HG02970 (cell line): ENCODE results near the gene SORCS2.

Source experiments
- ATAC-seq: cut with Tn5 transposase; IDR thresholded peaks from one replicate; pipeline ENCODE4 v1.9.1; 2021; ENCODE audit warnings: mild to moderate bottlenecking, moderate library complexity, moderate number of reproducible peaks; ENCODE audit not compliant: unreplicated experiment, low FRiP score

SORCS2 gene

DNA sequence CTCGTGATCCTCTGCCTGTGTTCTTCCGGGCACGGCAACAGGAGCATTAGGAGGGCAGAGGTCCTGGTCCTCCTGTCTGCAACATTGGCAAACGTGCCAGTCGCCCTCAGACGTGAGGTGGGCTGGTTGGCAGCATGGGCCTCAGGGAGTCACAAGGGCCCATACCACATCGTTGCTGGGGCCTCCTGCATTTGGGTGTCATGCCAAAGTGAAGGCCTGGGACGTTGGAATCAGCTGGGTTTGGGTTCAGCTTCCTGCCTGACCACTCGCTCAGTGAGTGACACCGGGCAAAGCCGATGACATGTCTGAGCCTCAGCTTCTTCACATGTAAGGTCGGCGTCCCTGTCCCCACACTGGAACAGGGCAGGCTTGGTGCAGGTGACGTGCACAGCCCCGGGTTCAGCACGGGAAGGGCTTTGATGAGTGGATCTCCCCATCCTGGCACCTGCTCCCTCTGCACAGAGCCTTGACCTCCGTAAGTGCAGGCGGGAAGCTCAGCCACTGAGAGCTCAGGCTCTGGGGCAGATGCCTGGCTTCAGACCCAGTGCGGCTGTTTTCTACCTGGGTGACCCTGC, 150.8 kb downstream of the SORCS2 start:
- no peak for ATAC-seq

- ATAC-seq, result no peak
Observed at GRCh38 chr4:7343950-7344349, 151.6 kb downstream of the SORCS2 start.

GRCh38 chr4:7344636-7345155, 152.4 kb downstream of the SORCS2 start:
- ATAC-seq, result no peak

DNA sequence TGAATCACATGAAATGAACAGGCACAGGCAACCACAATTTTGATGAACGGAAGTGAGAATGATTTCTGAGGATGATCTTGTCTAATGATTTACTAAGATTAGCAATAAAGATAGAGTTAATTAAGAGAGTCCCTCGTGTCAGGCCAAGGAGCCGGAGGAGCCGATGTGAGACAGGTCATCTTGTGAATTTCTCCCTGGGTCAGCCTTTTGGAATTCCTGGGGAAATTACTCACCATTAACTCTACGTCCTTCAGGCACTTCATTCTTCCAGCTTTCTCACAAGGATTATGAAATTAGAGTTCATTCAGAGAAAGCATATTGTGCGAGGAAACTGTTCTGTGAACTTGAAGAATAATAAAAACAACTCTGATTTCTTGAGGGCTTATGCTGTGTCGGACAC, 155.6 kb downstream of the SORCS2 start:
- no peak for ATAC-seq

DNA sequence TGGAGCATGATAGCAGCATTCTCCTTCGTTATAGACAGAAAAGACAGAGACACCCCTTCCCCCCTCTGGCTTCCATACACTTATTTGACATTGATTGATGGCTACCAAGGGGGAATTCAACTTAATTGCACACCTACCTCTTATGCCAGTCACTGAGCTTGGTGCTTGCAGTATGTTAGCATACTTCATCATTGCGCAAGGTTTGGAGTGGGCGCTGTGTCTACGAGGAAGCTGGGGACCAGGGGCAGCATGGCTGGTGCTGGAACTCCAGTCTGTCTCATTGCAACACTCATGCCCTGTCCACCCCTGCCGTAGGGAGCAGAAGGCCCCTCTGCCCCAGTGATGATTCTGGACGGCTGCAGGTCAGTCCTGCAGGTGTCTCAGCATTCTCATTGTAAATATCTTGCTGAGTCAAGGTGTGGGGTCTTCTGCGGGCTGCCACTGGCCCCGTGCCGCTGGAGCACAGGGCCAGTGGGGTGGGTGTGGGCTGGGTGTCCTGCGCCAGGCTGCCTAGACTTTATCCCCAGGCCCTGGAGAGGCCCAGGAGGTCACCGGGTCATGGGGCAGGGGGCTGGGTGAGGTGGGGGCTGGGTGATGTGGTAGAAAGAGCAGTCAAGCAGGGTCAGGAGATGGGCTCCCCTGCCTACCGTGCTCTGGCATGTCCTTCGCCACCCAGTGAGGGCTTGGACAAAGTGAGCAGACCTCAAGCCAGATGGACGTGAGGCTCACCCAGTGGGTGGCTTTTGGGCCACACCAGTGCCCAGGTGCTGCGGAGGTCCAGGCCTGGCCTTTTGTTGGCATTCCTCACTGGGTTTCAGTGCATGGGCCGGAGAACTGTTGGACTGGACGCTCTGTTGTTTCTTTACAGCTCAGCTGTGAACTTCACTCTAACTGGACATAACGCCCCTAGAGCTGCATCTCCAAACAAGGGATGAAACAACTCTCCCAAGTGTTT, 156.9 kb downstream of the SORCS2 start:
- no peak for ATAC-seq

- no peak for ATAC-seq
Observed at GRCh38 chr4:7350396-7350795, 158.1 kb downstream of the SORCS2 start.

DNA sequence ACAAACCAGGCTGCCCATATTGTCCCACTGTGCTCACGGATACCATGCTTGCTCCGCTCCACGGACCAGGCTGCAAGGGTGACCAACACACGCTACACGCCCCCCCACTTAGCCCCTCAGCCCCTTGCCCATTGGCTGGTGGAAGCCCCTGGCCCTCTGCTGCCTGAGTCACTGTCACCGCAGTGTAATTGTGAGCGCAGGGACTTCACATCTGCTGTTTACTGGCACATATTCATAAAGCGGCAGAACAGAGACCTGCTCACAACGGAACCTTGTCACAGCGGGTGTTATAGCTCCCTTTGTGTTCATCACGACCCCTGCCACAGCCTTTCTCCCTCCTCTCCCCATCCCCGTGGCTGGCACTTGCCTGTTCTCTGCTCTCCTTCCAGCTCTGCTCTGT, 158.7 kb downstream of the SORCS2 start:
- no peak for ATAC-seq

DNA sequence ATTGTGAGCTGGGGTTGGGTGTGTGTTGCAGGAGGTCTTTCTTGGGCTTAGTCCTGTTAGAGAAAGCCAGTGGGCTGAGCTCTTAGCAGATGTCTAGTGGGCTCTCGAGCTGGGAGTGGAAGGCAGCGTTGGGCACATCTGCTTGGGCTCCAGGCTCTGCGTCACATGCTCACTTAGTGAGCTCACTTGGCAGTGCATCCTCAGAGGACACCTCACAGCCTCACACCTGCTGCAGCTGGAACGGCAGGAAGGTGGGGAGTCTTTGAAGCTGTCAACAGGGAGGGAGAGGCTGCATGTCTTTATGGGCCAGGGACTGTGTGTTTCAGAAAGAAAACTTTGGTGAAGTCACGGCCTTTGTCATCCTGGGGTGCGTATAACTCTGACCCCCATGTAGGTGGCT, 160.1 kb downstream of the SORCS2 start:
- ATAC-seq, result no peak

GRCh38 chr4:7353046-7353790, 160.9 kb downstream of the SORCS2 start:
- ATAC-seq, result no peak

DNA sequence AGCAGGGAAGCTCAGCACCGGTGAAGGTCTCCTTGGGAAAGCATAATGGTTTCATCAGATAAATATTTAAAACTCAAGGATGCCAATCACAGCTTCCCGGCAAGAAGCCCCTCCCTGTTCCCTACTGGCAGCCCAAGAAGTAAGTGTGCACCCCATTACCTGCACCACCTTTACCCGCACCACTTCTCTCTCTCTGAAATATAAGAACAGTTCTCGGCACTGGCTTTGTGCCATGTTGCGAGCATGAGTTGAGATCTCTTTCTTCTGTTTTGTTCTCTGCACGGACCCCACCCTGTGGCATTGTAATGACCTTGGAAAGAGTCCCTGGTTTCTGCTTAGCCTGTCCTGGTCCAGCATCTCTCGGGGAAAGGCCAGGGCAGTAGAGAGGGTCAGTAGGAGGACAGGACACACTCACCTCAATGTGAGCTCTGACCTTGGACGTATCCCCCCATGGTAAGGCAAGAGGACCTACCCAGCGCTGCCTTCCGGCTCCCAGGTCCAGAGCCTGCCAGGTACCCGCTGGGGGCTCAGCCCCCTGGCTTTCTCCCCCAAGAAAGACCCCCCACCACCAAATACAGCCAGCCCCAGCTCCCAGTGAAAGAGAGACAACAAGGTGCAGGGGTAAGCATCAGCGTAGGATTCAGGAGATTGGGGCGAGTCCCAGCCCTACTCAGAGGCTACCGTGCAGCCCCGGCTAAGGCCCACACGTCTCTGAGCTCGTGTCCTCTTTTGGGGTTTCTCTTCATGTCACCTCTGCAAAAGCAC, 161.7 kb downstream of the SORCS2 start:
- no peak for ATAC-seq

GRCh38 chr4:7354927-7355326, 162.6 kb downstream of the SORCS2 start:
- ATAC-seq, result no peak

- no peak for ATAC-seq
Observed at GRCh38 chr4:7355795-7356194, 163.5 kb downstream of the SORCS2 start.

DNA sequence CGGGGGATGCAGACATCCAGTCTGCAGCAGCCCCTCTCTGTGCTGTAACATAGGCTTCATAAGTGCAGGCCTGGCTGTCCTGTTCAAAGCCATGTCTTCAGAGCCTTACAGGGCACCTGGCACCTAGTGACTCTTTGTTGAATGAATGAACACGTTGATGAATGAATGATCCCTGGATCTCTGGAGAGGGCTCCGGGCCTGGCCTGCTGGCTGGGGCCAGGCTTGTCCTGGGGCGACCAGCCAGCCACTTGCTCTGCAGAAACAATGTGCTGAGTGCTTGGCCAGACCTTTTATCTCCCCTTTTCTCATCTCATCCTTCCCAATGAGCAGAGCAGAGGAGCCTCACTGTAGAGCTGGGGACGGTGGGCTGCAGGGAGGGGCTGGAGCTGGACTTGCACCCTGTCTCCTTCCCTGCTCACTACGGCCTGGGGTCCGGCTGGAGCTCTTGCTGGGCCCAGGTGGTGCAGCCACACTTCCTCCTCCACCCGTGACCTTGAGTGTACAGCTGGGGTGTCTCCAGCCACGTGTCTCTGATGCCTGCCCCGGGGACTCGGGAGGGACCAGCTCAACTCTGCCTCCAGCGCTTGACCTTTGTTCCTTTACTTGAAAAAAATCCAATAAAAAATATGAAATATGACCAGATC, 164.5 kb downstream of the SORCS2 start:
- no peak for ATAC-seq

DNA sequence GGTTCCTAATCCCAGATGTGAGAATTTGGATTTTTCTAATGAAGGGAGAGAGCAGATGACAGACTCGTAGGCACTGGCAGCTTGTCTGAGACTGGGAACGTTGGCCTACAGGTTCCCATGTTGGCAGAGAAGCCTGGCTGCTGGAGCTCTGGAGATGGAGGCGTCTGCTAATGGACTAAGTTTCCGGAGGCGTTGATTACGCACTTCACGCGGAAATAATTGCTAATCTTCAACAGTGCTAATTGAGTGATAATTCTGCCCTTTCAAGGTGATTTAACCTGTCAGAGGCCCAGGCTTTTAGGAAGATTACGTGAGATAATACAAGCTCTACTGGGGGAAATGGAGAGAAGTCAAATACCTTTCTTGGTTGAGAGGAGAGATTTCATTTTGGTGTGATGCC, 165.0 kb downstream of the SORCS2 start:
- no peak for ATAC-seq

- ATAC-seq, result no peak
Observed at GRCh38 chr4:7358100-7358735, 165.9 kb downstream of the SORCS2 start.

DNA sequence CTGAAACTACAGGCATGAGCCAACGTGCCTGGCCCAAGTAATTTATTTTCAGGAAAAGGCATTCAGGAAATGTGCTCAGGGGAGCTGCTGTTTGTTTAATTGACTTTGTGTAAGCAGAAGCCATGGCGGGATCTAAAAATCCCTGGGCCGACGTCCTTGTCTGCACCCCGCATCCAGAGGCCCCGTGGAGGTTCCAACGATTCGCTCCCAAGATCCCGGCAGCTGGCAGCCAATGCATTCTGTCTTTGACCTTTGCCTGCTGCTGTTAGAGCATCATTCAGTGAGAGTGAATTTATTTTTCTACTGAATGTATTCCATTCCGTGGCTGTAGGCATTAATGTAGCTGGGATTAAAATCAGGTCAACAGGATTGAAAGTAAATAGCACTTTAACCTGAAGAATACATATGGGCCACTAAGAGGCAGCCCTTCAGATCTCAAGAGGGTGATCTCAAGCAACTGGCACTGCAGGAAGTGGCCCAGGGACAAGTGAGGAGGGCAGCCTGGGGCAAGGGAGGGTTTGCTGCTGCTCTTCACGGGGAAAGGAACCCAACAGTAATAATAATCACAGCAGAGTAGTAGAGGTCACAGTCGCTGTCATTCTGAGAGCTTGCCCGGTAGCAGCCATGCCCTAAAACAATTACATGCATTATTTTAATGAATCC, 167.2 kb downstream of the SORCS2 start:
- no peak for ATAC-seq

- no peak for ATAC-seq
Observed at GRCh38 chr4:7360806-7361205, 168.5 kb downstream of the SORCS2 start.

GRCh38 chr4:7361280-7361895, 169.1 kb downstream of the SORCS2 start:
- ATAC-seq, result no peak
